Right lung (tissue), 5 donors: Measurements from ENCODE around the gene PISD. TPM values are rescaled to one million over a fixed set of nuclear protein-coding genes. Genes with fewer than 3 reads are reported as not detected.

Experiments
- DNase-seq, 2 donors: peaks; one replicate each; pipeline ENCODE4 v3.0.0-alpha.2; 2013
- polyA plus RNA-seq, 5 donors: library from polyadenylated mRNA; unstranded; fragments of 120-200 nt; gene quantifications; one replicate each; pipeline versions ENCODE4 v1.2.1 to v1.2.3, GENCODE V29; 2013; ENCODE audit warnings: inconsistent platforms in 1 of 5, low replicate concordance in 1 of 5; ENCODE audit not compliant: insufficient read length in 5 of 5, insufficient read depth in 1 of 5

Gene PISD
- polyA plus RNA-seq, 5 donors = 21.4 to 27.8 (median 27.1) TPM

DNA sequence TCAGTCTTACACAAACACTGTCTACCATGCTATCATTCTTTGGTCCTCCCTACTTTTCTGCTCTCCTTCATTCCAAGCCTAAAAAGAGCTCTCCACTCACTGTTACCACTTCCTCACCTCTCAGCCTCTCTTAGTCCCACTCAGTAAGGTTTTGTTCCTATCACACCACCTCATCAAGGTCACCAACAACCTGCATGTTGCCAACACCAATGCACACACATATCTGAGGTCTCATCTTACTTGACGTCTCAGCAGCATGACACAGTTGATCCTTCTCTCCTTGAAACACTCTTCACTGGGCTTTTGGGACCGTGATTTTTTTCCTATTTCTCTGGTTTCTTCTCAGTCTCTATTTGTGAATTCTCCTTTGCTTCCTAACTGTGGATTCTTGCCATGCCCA lies 8.1 kb downstream of the PISD start:
- DNase-seq = no peak

GRCh38 chr22:31652911-31653684 lies 8.9 kb downstream of the PISD start:
- DNase-seq = no peak

GRCh38 chr22:31652088-31652487 lies 9.9 kb downstream of the PISD start:
- DNase-seq = no peak

GRCh38 chr22:31651664-31652063 lies 10.4 kb downstream of the PISD start:
- DNase-seq = no peak

DNA sequence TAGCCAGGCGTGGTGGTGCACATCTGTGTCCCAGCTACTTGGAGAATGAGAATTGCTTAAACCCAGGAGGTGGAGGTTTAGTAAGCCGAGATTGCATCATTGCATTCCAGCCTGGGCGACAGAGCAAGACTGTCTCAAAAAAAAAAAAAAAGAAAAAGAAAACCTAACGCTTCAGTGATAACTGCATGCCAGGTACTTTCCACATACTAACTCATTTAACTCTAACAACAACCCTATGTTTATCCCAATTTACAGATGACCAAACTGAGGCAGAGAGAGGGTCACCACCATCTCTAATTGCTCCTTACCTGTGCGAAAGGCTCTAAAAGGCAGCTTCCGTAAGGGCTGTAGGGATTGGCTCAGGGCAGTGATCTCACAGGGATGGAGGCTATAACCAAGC lies 11.6 kb downstream of the PISD start:
- no peak for DNase-seq

- no peak for DNase-seq
These were observed 14.3 kb downstream of the PISD start for GRCh38 chr22:31647523-31648320.

GRCh38 chr22:31647066-31647465 lies 14.9 kb downstream of the PISD start:
- DNase-seq = no peak

GRCh38 chr22:31646186-31647019 lies 15.6 kb downstream of the PISD start:
- DNase-seq = no peak

DNA sequence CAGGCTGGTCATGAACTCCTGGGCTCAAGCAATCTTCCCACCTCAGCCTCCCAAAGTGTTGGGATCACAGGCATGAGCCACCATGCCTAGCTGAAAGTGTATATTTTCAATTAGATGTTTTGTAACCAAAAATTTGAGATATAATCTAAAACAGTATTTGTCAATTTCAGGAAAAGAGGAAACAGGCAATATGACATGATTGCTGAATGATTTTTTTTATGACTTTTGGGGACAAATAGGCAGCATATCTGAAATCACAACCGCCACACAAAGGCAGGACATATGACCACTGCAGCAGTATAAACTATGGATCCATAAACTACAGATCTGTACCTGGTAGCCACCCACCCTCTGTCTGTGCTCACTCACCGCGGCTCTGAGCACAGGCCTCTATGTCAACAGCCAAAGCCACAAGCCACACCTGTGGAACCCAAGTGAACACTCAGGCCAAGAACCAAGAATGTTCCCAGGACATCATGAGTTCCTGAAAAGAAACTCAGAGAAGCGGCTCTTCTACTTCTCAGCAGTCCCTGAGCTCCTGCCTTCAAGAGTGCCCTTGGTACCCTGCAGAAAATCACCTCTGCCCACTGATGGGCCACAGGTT lies 22.5 kb downstream of the PISD start:
- DNase-seq = no peak

GRCh38 chr22:31637891-31638618 lies 24.0 kb downstream of the PISD start:
- no peak for DNase-seq

- DNase-seq = no peak
These were observed 24.5 kb downstream of the PISD start for GRCh38 chr22:31637447-31637890.

- no peak for DNase-seq
These were observed 26.2 kb downstream of the PISD start for GRCh38 chr22:31635638-31636306.

GRCh38 chr22:31631436-31631835 lies 30.6 kb downstream of the PISD start:
- no peak for DNase-seq

DNA sequence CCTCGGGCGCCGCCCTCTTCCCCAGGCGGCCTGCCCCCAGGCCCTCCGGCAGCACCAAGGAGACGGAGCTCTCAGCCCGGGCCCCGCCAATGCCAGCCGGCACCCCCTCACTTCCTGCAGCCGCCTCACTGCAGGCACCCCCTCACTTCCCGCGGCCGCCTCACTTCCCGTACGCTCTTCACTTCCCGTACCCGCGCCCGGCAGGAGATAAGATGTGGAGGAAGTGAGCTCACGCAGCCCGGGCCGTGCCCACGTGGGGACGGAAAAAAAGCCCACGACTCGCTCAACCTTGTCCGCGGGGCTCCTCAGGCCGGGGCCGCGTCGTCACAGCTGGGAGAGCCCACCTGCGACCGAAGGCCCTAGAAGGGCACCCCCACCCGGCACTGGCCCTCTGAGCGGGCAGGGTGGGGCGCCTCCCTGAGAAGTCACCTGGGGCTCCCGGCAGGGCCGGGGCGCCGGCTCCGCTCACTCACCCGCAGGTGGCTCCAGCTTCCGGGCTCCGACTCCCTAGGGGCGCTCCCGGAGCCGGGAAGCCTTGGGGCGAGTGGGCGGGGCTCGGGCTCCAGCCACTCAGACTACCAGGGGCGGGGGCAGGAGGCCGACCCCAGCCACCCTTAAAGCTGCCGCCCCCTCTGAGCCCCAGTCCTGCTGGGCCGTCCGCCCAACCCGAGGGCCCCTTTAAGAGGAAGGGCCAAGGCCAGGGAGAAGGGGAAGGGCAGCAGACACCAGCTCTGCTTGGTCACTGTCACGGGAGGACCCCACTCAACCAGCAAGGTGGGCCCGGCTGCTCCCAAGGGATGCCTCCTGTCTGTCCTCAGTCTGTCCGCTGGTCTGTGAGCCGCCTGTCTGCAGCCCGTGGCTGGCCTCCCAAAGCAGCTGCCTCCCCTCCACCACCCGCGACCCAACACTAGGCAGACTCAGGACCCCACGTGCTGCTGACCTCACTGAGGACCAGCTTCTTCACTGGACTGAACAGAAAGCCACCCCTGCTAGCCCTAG lies 31.4 kb downstream of the PISD start:
- DNase-seq = peak; percentile 61 to 63

- DNase-seq = no peak
These were observed 32.3 kb downstream of the PISD start for GRCh38 chr22:31629741-31630184.

DNA sequence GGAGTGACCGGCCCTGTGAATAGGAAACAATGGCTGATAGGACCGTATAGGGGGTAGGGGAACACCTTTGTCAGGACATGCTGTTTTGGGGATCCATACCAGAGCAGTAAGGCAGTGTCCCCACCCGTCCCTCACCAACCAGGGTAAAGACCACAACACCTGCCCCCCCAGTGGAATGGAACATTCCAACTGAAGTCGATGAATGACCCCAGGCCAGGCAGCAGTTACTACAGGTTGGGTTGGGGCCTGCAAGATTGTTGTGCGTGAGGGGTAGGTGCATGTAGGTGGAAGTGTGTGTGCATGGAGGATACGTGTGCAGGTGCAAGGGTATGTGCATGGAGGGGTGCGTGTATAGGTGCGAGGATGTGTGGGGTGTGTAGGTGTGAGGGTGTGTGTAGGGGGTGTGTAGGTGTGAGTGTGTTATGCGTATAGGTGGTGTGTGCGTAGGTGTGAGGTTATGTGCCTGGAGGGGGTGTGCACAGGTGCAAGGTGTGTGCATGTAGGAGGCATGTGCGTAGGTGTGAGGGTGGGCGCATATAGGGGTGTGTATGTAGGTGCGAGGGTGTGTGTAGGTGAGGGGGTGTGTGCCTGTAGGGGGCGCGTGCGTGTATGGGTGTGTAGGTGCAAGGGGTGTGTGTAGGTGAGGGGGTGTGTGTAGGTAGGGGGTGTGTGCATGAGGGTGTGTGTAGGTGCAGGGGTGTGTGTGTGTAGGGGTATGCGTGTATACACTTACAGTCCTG lies 32.9 kb downstream of the PISD start:
- DNase-seq = no peak

DNA sequence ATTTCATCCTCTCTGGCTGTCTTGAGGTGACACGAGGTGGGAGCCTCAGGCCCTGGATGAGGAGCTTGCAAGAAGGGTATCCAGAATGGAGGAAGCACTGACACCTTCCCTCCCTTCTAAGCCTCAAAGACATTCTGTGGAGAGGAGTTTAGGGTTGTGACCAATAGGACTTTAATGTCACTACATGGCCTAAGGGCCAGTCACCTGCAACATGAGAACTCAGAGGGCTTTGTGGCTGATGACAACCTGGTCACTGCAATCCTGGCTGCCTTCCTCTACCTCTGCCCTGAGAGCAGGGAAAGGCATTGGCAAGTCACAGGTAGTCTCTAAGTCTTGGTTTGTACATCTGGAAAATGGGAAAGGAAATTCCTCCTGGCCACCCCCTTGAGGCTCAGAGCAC lies 33.7 kb downstream of the PISD start:
- DNase-seq = no peak

- no peak for DNase-seq
These were observed 34.7 kb downstream of the PISD start for GRCh38 chr22:31627223-31627731.
